ENCODE results near the gene FAM120B.

Gene FAM120B

GRCh38 chr6:170288091-170288631 is 18.4 kb upstream of the FAM120B start:
- Histone ChIP-seq H3K79me2 (ENCODE audit: insufficient read depth, low read length) (no peaks in the 10 kb centered on the region), H3K27ac (ENCODE audit: low read depth, low read length, poor library complexity, severe bottlenecking) (no peak overlapping the region), H3K27me3 (ENCODE audit: insufficient read depth, low read length) (peaks cover 4% of the 10 kb centered on the region), H3K4me1 (ENCODE audit: insufficient read depth, low read length, severe bottlenecking) (peaks cover 25% of the 10 kb centered on the region), H3K4me2 (ENCODE audit: low read length) (no peak overlapping the region), H3K9me2 (ENCODE audit: low read depth, low read length) (no peaks in the 10 kb centered on the region), H2AFZ (ENCODE audit: low read length) (no peak overlapping the region), H3F3A (ENCODE audit: insufficient read depth, low read length) (no peaks in the 10 kb centered on the region), H3K36me3 (ENCODE audit: insufficient read depth, low read length) (no peaks in the 10 kb centered on the region), H3K9ac (ENCODE audit: low read length) (no peak overlapping the region), H4K20me1 (ENCODE audit: insufficient read depth, low read length) (no peaks in the 10 kb centered on the region), H3K9me3 (ENCODE audit: low read length) (no peaks in the 10 kb centered on the region), H3K4me3 (ENCODE audit: low read depth, low read length, poor library complexity, severe bottlenecking) (no peak overlapping the region)
- TF ChIP-seq EZH2 (IDR thresholded peaks at IDR 0.05; ENCODE audit: borderline replicate concordance, low read length) = no peak
- TF ChIP-seq CTCF (IDR thresholded peaks at IDR 0.05; ENCODE audit: low read length) = no peak

- Histone ChIP-seq H3K4me2 (ENCODE audit: low read length) (peak overlapping the region; percentile 54; the same call in 1 of the 2 replicates), H3K79me2 (ENCODE audit: insufficient read depth, low read length) (no peaks in the 10 kb centered on the region), H3K4me1 (ENCODE audit: insufficient read depth, low read length, severe bottlenecking) (peaks cover 25% of the 10 kb centered on the region), H3K36me3 (ENCODE audit: insufficient read depth, low read length) (no peaks in the 10 kb centered on the region), H3K27ac (ENCODE audit: low read depth, low read length, poor library complexity, severe bottlenecking) (no peak overlapping the region), H3F3A (ENCODE audit: insufficient read depth, low read length) (no peaks in the 10 kb centered on the region), H3K27me3 (ENCODE audit: insufficient read depth, low read length) (peaks cover 4% of the 10 kb centered on the region), H3K9ac (ENCODE audit: low read length) (no peak overlapping the region), H3K9me2 (ENCODE audit: low read depth, low read length) (no peaks in the 10 kb centered on the region), H3K9me3 (ENCODE audit: low read length) (no peaks in the 10 kb centered on the region), H2AFZ (ENCODE audit: low read length) (no peak overlapping the region), H3K4me3 (ENCODE audit: low read depth, low read length, poor library complexity, severe bottlenecking) (peak overlapping the region; percentile 58), H4K20me1 (ENCODE audit: insufficient read depth, low read length) (no peaks in the 10 kb centered on the region)
- TF ChIP-seq CTCF (IDR thresholded peaks at IDR 0.05; ENCODE audit: low read length) (no peak), EZH2 (IDR thresholded peaks at IDR 0.05; ENCODE audit: borderline replicate concordance, low read length) (no peak)
These were observed 17.7 kb upstream of the FAM120B start for GRCh38 chr6:170288852-170289179.

- H2AFZ ChIP-seq (ENCODE audit: low read length) = no peak overlapping the region
- H3K4me1 ChIP-seq (ENCODE audit: insufficient read depth, low read length, severe bottlenecking) = peaks cover 25% of the 10 kb centered on the region
- no peaks in the 10 kb centered on the region for H3K9me2 ChIP-seq (ENCODE audit: low read depth, low read length)
- peaks cover 4% of the 10 kb centered on the region for H3K27me3 ChIP-seq (ENCODE audit: insufficient read depth, low read length)
- no peaks in the 10 kb centered on the region for H3K79me2 ChIP-seq (ENCODE audit: insufficient read depth, low read length)
- H3K27ac ChIP-seq (ENCODE audit: low read depth, low read length, poor library complexity, severe bottlenecking) = no peak overlapping the region
- peak overlapping the region; percentile 58 for H3K4me3 ChIP-seq (ENCODE audit: low read depth, low read length, poor library complexity, severe bottlenecking)
- no peaks in the 10 kb centered on the region for H4K20me1 ChIP-seq (ENCODE audit: insufficient read depth, low read length)
- 0 out of 2 replicates have a peak, but pooled peaks cover 3% of the 10 kb centered on the region for H3F3A ChIP-seq (ENCODE audit: insufficient read depth, low read length)
- H3K4me2 ChIP-seq (ENCODE audit: low read length) = peak overlapping the region; percentile 54
- no peaks in the 10 kb centered on the region for H3K9me3 ChIP-seq (ENCODE audit: low read length)
- no peak for TF ChIP-seq EZH2 (IDR thresholded peaks at IDR 0.05; ENCODE audit: borderline replicate concordance, low read length)
- no peak for TF ChIP-seq CTCF (IDR thresholded peaks at IDR 0.05; ENCODE audit: low read length)
- H3K36me3 ChIP-seq (ENCODE audit: insufficient read depth, low read length) = no peaks in the 10 kb centered on the region
- H3K9ac ChIP-seq (ENCODE audit: low read length) = no peak overlapping the region; the same call in 1 of the 2 replicates
These were observed 17.2 kb upstream of the FAM120B start for GRCh38 chr6:170289180-170289931.
